BE2C (cell line): Measurements from ENCODE around the gene TMEM151B.

ENCODE experiments used
- DNase-seq: peaks from one replicate; pipeline ENCODE4 v3.0.0-alpha.2; 2020
- H3K27me3 ChIP-seq: fragments of 250-450 bp; sonication (Bioruptor Pico); 2 replicates; pipeline ENCODE4 v1.5.1; 2020; ENCODE audit warnings: mild to moderate bottlenecking
- H3K36me3 ChIP-seq: fragments of 250-450 bp; sonication (Bioruptor Pico); 2 replicates; pipeline ENCODE4 v1.5.1; 2020; ENCODE audit warnings: mild to moderate bottlenecking
- H3K4me1 ChIP-seq: fragments of 250-450 bp; sonication (Bioruptor Pico); 2 replicates; pipeline ENCODE4 v1.5.1; 2020
- H3K4me3 ChIP-seq: 2 replicates; pipeline ENCODE4 v1.5.1; 2011; ENCODE audit warnings: low read depth, low read length
- H3K9me3 ChIP-seq: fragments of 250-450 bp; sonication (Bioruptor Pico); 2 replicates; pipeline ENCODE4 v1.5.1; 2020
- CTCF ChIP-seq: IDR thresholded peaks from 2 replicates; pipeline ENCODE4 v1.5.1; 2012; ENCODE audit warnings: mild to moderate bottlenecking, low read depth, low read length

TMEM151B gene

GRCh38 chr6:44271406-44271723 lies 1.1 kb downstream of the TMEM151B start:
- peaks cover 4% of the 10 kb centered on the region; the same call in 1 of the 2 replicates for H3K4me1 ChIP-seq
- peak overlapping the region; percentile 34 for H3K4me3 ChIP-seq
- no peak for TF ChIP-seq CTCF
- no peaks in the 10 kb centered on the region for H3K27me3 ChIP-seq
- DNase-seq = no peak
- H3K9me3 ChIP-seq = no peaks in the 10 kb centered on the region
- no peaks in the 10 kb centered on the region for H3K36me3 ChIP-seq

GRCh38 chr6:44271914-44272313 lies 1.7 kb downstream of the TMEM151B start:
- Histone ChIP-seq H3K4me1 (peaks cover 4% of the 10 kb centered on the region; the same call in 1 of the 2 replicates), H3K36me3 (no peaks in the 10 kb centered on the region), H3K9me3 (no peaks in the 10 kb centered on the region), H3K27me3 (no peaks in the 10 kb centered on the region), H3K4me3 (no peak overlapping the region)
- TF ChIP-seq CTCF = no peak
- no peak for DNase-seq

GRCh38 chr6:44272529-44272928 lies 2.3 kb downstream of the TMEM151B start:
- H3K4me3 ChIP-seq = no peak overlapping the region
- DNase-seq = no peak
- no peaks in the 10 kb centered on the region for H3K36me3 ChIP-seq
- H3K27me3 ChIP-seq = no peaks in the 10 kb centered on the region
- TF ChIP-seq CTCF = no peak
- peaks cover 4% of the 10 kb centered on the region; the same call in 1 of the 2 replicates for H3K4me1 ChIP-seq
- H3K9me3 ChIP-seq = no peaks in the 10 kb centered on the region

GRCh38 chr6:44272999-44273566 lies 2.8 kb downstream of the TMEM151B start:
- peaks cover 4% of the 10 kb centered on the region; the same call in 1 of the 2 replicates for H3K4me1 ChIP-seq
- no peak overlapping the region for H3K4me3 ChIP-seq
- no peaks in the 10 kb centered on the region for H3K27me3 ChIP-seq
- no peak for TF ChIP-seq CTCF
- DNase-seq = no peak
- H3K36me3 ChIP-seq = no peaks in the 10 kb centered on the region
- H3K9me3 ChIP-seq = no peaks in the 10 kb centered on the region

- Histone ChIP-seq H3K9me3 (no peaks in the 10 kb centered on the region), H3K4me1 (peaks cover 4% of the 10 kb centered on the region; the same call in 1 of the 2 replicates), H3K36me3 (no peaks in the 10 kb centered on the region), H3K4me3 (no peak overlapping the region), H3K27me3 (no peaks in the 10 kb centered on the region)
- DNase-seq = no peak
- no peak for TF ChIP-seq CTCF
Measured at GRCh38 chr6:44273617-44274016, 3.4 kb downstream of the TMEM151B start.

GRCh38 chr6:44275271-44275748 lies 5.1 kb downstream of the TMEM151B start:
- H3K9me3 ChIP-seq = no peaks in the 10 kb centered on the region
- no peaks in the 10 kb centered on the region for H3K36me3 ChIP-seq
- DNase-seq = no peak
- peaks cover 4% of the 10 kb centered on the region; the same call in 1 of the 2 replicates for H3K4me1 ChIP-seq
- no peak overlapping the region for H3K4me3 ChIP-seq
- TF ChIP-seq CTCF = no peak
- H3K27me3 ChIP-seq = no peaks in the 10 kb centered on the region
